ENCODE results near the gene TBXA2R.

The TBXA2R gene

DNA sequence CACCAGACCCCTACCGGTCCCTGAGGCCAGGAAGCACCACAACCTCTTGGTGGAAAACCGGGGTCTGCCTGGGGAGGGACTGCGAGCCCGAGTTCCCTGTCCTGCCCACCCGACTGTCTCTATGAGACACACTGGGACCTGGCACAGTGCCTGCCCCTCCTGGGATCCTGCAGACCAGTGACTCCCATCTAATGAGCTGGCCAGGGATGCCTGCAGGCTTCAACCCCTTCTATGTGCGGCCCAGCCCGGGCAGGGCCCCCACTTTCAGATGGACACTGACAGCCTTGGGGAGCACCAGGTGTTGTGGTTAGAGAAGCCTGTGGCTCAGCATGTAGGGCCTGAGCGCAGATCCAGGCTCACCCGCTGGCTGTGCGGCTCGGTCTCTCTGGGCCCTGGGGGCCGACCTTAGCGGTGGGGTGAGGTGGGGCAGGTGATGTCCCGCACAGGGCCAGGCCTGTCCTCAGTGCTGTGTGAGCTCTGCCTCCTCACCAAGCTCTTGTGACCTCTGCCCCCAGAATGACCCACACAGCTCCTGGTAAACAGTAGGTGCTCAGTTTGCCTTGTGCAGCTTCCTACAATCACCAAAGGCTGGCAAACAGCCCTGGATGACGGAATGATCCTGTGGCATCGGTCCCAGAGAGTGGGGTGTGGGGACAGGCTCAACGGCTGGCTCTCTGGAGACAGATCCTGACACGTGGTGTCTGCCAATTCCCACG lies 37.8 kb upstream of the TBXA2R start:
- TF ChIP-seq ZFX (IDR thresholded peaks at IDR 0.05; ENCODE audit: borderline replicate concordance), result no peak
- TF ChIP-seq, protein P1, sequence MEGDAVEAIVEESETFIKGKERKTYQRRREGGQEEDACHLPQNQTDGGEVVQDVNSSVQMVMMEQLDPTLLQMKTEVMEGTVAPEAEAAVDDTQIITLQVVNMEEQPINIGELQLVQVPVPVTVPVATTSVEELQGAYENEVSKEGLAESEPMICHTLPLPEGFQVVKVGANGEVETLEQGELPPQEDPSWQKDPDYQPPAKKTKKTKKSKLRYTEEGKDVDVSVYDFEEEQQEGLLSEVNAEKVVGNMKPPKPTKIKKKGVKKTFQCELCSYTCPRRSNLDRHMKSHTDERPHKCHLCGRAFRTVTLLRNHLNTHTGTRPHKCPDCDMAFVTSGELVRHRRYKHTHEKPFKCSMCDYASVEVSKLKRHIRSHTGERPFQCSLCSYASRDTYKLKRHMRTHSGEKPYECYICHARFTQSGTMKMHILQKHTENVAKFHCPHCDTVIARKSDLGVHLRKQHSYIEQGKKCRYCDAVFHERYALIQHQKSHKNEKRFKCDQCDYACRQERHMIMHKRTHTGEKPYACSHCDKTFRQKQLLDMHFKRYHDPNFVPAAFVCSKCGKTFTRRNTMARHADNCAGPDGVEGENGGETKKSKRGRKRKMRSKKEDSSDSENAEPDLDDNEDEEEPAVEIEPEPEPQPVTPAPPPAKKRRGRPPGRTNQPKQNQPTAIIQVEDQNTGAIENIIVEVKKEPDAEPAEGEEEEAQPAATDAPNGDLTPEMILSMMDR (IDR thresholded peaks at IDR 0.05), result no peak
- peak overlapping the region; percentile 7; the same call in 1 of the 2 replicates for H3K27ac ChIP-seq

DNA sequence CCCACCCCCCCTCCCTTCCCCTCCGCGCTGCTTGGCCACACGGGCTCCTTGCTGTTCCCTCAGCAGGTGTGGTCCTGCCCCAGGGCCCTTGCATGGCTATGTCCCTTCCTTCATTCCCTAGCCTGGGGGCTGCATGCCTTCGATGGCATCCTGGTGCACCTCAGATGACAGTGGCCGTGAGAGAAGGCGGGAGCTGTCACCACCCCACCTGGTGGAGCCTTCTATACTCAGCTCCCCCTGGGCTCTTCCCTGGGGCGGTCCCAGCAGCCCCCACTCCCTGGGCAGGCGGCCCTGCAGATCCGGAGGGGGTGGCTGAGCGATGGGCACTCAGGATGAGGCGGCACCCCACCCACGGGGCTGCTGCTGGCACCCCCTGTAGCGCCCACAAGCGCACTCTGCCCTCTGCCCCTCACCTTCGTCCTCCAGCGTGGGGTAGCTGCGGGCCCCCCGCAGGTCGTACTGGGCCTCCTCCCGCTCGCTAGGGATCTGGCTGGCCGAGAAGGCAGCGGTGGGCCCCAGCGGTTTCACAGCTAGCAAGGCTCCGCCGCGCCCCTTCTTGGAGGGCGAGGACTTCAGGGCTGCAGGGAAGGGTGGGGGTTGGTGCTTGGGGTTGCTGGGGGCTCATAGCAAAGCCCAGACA lies 37.1 kb upstream of the TBXA2R start:
- H3K27ac ChIP-seq, result peak overlapping the region; percentile 52; the same call in 1 of the 2 replicates
- TF ChIP-seq, protein P1 (IDR thresholded peaks at IDR 0.05), result no peak
- no peak for TF ChIP-seq ZFX (IDR thresholded peaks at IDR 0.05; ENCODE audit: borderline replicate concordance)

DNA sequence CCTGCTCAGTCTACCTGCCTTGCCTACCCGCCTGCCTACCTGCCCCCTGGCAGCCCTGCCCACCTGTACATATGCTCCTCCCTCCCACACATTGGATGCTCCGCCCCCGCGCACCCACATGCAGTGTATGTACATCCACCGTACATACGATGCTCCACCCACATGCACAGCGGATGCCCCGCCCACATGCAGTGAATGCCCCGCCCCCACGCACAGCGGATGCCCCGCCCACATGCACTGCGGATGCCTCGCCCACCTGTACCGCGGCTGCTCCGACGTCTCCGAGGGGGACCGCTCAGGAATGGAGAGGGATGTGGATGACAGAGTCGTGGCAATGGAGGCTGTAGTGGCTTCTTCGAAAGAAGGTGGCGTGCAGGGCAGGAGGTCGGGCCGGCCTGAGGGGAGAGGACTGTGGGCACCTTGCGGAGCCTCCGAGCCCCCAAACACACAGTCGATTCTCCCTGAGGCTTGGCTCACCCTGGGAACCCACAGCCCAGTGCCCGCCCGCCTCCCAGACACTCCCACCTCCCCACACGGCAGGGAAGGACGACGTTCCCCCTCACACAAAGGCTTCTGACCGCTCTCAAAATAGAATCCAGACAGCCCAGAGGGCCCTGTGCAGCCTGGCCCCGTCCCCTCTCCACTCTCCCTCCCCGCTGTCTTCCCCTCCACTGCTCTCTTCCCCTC lies 36.5 kb upstream of the TBXA2R start:
- peak overlapping the region; percentile 52; the same call in 1 of the 2 replicates for H3K27ac ChIP-seq
- TF ChIP-seq ZFX (IDR thresholded peaks at IDR 0.05; ENCODE audit: borderline replicate concordance), result no peak
- TF ChIP-seq, protein P1 (IDR thresholded peaks at IDR 0.05), result no peak

DNA sequence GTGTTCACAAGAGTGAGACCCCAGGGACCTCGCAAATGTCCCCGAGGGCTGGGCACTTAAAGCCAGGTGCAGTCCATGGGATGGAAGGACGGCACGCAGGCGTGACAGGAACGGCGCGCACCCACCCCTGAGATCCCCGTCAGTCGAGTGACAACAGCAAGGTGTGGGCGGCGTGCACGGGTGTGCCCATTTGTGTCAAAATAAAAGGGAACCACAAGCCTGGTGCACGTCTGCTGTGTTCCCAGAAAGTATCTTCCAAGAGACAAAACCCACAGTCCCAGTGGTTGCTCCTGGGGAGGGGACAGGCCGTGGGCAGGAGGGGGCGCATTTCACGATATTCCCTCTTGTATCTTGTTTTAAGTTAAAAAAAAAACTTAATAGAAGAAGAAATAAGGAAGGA lies 35.6 kb upstream of the TBXA2R start:
- H3K27ac ChIP-seq, result peak overlapping the region; percentile 52; the same call in 1 of the 2 replicates
- TF ChIP-seq, protein P1 (IDR thresholded peaks at IDR 0.05), result no peak
- no peak for TF ChIP-seq ZFX (IDR thresholded peaks at IDR 0.05; ENCODE audit: borderline replicate concordance)

DNA sequence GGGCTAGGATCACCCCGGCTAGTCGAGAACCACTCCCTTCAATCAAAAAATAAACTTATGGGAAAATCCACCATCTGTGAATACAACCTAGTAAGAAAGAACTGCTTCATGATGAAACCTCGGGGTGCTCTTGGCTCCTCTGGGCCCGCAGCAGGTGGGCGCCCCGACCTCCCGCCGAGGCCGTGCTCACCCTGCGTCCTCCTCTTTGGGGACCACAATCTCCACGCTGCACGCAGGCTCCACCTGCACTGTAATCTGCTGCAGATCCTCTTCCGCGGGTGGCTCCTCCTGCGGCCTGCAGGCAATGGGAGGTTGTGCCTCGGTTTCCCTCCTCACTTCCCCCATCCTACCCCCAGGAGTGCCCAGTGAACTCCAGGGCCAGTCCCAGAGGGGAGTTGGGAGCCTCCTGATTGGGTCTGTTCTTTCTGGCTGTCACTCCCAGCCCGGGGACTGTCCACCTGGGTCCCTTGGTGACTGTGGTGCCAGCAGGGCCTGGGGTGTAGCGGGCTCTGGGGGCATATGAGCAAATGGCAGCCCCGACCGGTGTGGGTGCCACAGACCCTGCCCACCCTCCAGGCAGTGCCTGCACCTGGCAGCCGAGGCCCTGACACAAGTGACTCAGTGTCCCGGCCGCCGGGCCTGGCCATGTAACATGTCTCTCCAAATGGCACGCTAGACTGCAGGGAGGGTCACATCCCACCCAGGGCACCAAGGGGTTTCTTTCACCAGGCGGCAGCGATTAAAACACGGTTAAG lies 35.0 kb upstream of the TBXA2R start:
- H3K27ac ChIP-seq, result no peak overlapping the region; the same call in 1 of the 2 replicates
- TF ChIP-seq, protein P1 (IDR thresholded peaks at IDR 0.05), result no peak
- TF ChIP-seq ZFX (IDR thresholded peaks at IDR 0.05; ENCODE audit: borderline replicate concordance), result no peak

DNA sequence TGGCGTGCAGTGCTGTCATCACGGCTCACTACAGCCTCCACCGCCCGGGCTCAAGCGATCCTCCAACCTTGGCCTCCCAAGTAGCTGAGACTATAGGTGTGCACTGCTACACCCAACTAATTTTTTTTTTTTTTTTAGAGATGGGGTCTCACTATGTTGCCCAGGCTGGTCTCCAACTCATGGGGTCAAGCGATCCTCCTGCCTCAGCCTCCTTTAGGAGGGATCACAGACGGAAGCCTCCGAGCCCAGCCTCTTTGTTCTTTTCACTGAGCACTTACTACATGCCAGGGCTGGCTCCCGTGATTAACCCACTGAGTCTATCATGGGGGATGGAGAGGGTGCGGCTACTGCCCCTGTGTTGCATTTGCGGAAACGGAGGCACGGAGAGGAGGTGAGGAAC lies 32.8 kb upstream of the TBXA2R start:
- no peak overlapping the region for H3K27ac ChIP-seq
- TF ChIP-seq, protein P1 (IDR thresholded peaks at IDR 0.05), result no peak
- no peak for TF ChIP-seq ZFX (IDR thresholded peaks at IDR 0.05; ENCODE audit: borderline replicate concordance)

All from 22Rv1 (cell line).